OCI-LY3 (cell line): Measurements from ENCODE around the gene ARL6IP5.

Source experiments
- H2AFZ ChIP-seq: fragments of 200-600, 300-600 bp; shearing (Covaris generic); 2 replicates; pipeline ENCODE4 v1.6.0; 2014; ENCODE audit warnings: antibody characterized with exemption, low read depth, low read length
- H3K27ac ChIP-seq: fragments of 200-600, 300-600 bp; sonication (generic); 2 replicates; pipeline ENCODE4 v1.5.1; 2014; ENCODE audit warnings: mild to moderate bottlenecking, low read length, moderate library complexity, mixed read lengths
- H3K27me3 ChIP-seq: fragments of 200-600, 300-600 bp; sonication (generic); 2 replicates; pipeline ENCODE4 v1.6.1; 2014; ENCODE audit warnings: low read depth, low read length, mixed read lengths
- H3K36me3 ChIP-seq: fragments of 200-600, 300-600 bp; sonication (generic); replicated peaks from 2 replicates; pipeline ENCODE3; 2014; ENCODE audit warnings: low read depth, low read length, mixed read lengths
- H3K4me1 ChIP-seq: fragments of 300-600, 200-600 bp; sonication (generic); 2 replicates; pipeline ENCODE4 v1.6.1; 2014; ENCODE audit warnings: low read length, mixed read lengths
- H3K4me2 ChIP-seq: fragments of 200-600, 300-600 bp; sonication (generic); 2 replicates; pipeline ENCODE4 v1.6.1; 2014; ENCODE audit warnings: low read length, mixed read lengths
- H3K4me3 ChIP-seq: fragments of 300-600, 200-600 bp; sonication (generic); 2 replicates; pipeline ENCODE4 v1.5.1; 2014; ENCODE audit warnings: antibody characterized with exemption, mild to moderate bottlenecking, low read length, moderate library complexity
- H3K79me2 ChIP-seq: fragments of 300-600, 200-600 bp; shearing (Covaris generic); 2 replicates; pipeline ENCODE4 v1.6.1; 2014; ENCODE audit warnings: mild to moderate bottlenecking, low read length, mixed read lengths
- H3K9ac ChIP-seq: fragments of 300-600, 200-600 bp; shearing (Covaris generic); 2 replicates; pipeline ENCODE4 v1.6.0; 2014; ENCODE audit warnings: mild to moderate bottlenecking, low read length, moderate library complexity
- H3K9me3 ChIP-seq: fragments of 200-600, 300-600 bp; shearing (Covaris generic); 2 replicates; pipeline ENCODE4 v1.6.1; 2014; ENCODE audit warnings: low read length, mixed read lengths; ENCODE audit not compliant: insufficient read depth
- H4K20me1 ChIP-seq: fragments of 200-600, 300-600 bp; sonication (generic); 2 replicates; pipeline ENCODE4 v1.6.1; 2016; ENCODE audit warnings: low read length, mixed read lengths; ENCODE audit not compliant: insufficient read depth
- CTCF ChIP-seq: fragments of 200-600, 300-600 bp; sonication (generic); IDR thresholded peaks from 2 replicates; pipeline ENCODE4 v1.5.1; 2014; ENCODE audit warnings: antibody characterized with exemption, low read length, low read depth
- EZH2phosphoT487 ChIP-seq: fragments of 200-600 bp; shearing (Covaris generic); IDR thresholded peaks from 2 replicates; pipeline ENCODE4 v1.6.1; 2018; ENCODE audit warnings: antibody characterized with exemption, mixed run types, low read depth

ARL6IP5 gene

GRCh38 chr3:69128509-69128908 is 43.8 kb downstream of the ARL6IP5 start:
- Histone ChIP-seq H3K79me2 (no peaks in the 10 kb centered on the region), H3K9me3 (no peaks in the 10 kb centered on the region), H3K27ac (no peak overlapping the region), H2AFZ (no peak overlapping the region), H3K4me1 (no peaks in the 10 kb centered on the region), H3K27me3 (peaks cover 12% of the 10 kb centered on the region), H3K36me3 (no peaks in the 10 kb centered on the region), H3K9ac (no peak overlapping the region), H3K4me2 (no peak overlapping the region), H3K4me3 (no peak overlapping the region), H4K20me1 (no peaks in the 10 kb centered on the region)
- no peak for TF ChIP-seq EZH2phosphoT487
- TF ChIP-seq CTCF = no peak

- Histone ChIP-seq H3K9ac (no peak overlapping the region), H3K27ac (no peak overlapping the region), H3K27me3 (peaks cover 12% of the 10 kb centered on the region), H2AFZ (no peak overlapping the region), H3K4me1 (no peaks in the 10 kb centered on the region), H4K20me1 (no peaks in the 10 kb centered on the region), H3K4me2 (no peak overlapping the region), H3K4me3 (no peak overlapping the region), H3K36me3 (no peaks in the 10 kb centered on the region), H3K79me2 (no peaks in the 10 kb centered on the region), H3K9me3 (no peaks in the 10 kb centered on the region)
- no peak for TF ChIP-seq EZH2phosphoT487
- TF ChIP-seq CTCF = no peak
Observed at GRCh38 chr3:69129531-69129930, 44.8 kb downstream of the ARL6IP5 start.

- no peak overlapping the region for H3K27ac ChIP-seq
- peaks cover 12% of the 10 kb centered on the region for H3K27me3 ChIP-seq
- H3K9ac ChIP-seq = no peak overlapping the region
- H3K9me3 ChIP-seq = no peaks in the 10 kb centered on the region
- H3K79me2 ChIP-seq = no peaks in the 10 kb centered on the region
- no peak overlapping the region for H2AFZ ChIP-seq
- TF ChIP-seq CTCF (no peak), EZH2phosphoT487 (no peak)
- no peaks in the 10 kb centered on the region for H3K36me3 ChIP-seq
- H3K4me3 ChIP-seq = no peak overlapping the region
- H3K4me1 ChIP-seq = no peaks in the 10 kb centered on the region
- no peak overlapping the region for H3K4me2 ChIP-seq
- no peaks in the 10 kb centered on the region for H4K20me1 ChIP-seq
Observed at GRCh38 chr3:69130689-69131088, 46.0 kb downstream of the ARL6IP5 start.

GRCh38 chr3:69137005-69137404 is 52.3 kb downstream of the ARL6IP5 start:
- no peaks in the 10 kb centered on the region for H4K20me1 ChIP-seq
- no peak overlapping the region for H2AFZ ChIP-seq
- H3K79me2 ChIP-seq = no peaks in the 10 kb centered on the region
- TF ChIP-seq EZH2phosphoT487 = no peak
- no peak for TF ChIP-seq CTCF
- H3K9ac ChIP-seq = no peak overlapping the region
- H3K4me3 ChIP-seq = no peak overlapping the region
- no peaks in the 10 kb centered on the region for H3K36me3 ChIP-seq
- H3K27me3 ChIP-seq = peaks cover 34% of the 10 kb centered on the region; the same call in 1 of the 2 replicates
- no peaks in the 10 kb centered on the region for H3K9me3 ChIP-seq
- no peak overlapping the region for H3K27ac ChIP-seq
- no peak overlapping the region for H3K4me2 ChIP-seq
- no peaks in the 10 kb centered on the region for H3K4me1 ChIP-seq
